ENCODE data around the gene GNLY. TPM values are rescaled to one million over a fixed set of nuclear protein-coding genes. Genes with fewer than 3 reads are reported as not detected.

The GNLY gene
- polyA plus RNA-seq, 1 of the 3 experiments (the other 2 are of a cell fraction), result not detected

- H3K4me3 ChIP-seq (ENCODE audit: low read depth in 2 of 2, low read length in 1 of 2), result no peak overlapping the region
- WGBS (ENCODE audit: low lambda C conversion rate), result 85% methylated on average over 9 of the region's 11 CpGs
Observed at GRCh38 chr2:85666435-85667316, 27.5 kb upstream of the GNLY start.

More at GRCh38 chr2:85666435-85667316, 27.5 kb upstream of the GNLY start:
- no peak for DNase-seq
- Histone ChIP-seq H3K27ac (ENCODE audit: low read depth in 2 of 2, low read length in 1 of 2) (no peak overlapping the region), H3K79me2 (ENCODE audit: insufficient read depth) (no peaks in the 10 kb centered on the region), H3K4me1 (ENCODE audit: control insufficient read depth in 1 of 2, insufficient read depth in 2 of 2, low read depth in 1 of 2, low read length in 1 of 2) (peaks cover 0 to 11% of the 10 kb centered on the region in 2 experiments; a peak in 1 of 4 replicates), H4K20me1 (ENCODE audit: insufficient read depth) (0 out of 2 replicates have a peak, but pooled peaks cover 6% of the 10 kb centered on the region), H3K9me2 (no peaks in the 10 kb centered on the region), H3K9me3 (no peaks in the 10 kb centered on the region), H2AFZ (ENCODE audit: low read depth) (no peak overlapping the region), H3K9ac (no peak overlapping the region), H3K36me3 (replicated peaks in 1 of 2; ENCODE audit: control insufficient read depth in 1 of 2, insufficient read depth in 2 of 2, low read length in 1 of 2) (no peaks in the 10 kb centered on the region), H3K27me3 (ENCODE audit: insufficient read depth) (no peaks in the 10 kb centered on the region), H3K4me2 (no peak overlapping the region), H3F3A (replicated peaks; ENCODE audit: insufficient read depth) (no peaks in the 10 kb centered on the region)
- POLR2A ChIA-PET, result no interaction called here
- CTCF ChIA-PET, result interaction anchor here (1.2 to 4.5 kb wide), 5 partner anchors 12 to 147 kb away, joined by 4 to 24 read pairs (median 5); no protein-coding TSS in a partner anchor
- no peak for TF ChIP-seq RCOR1 (IDR thresholded peaks at IDR 0.05; ENCODE audit: low read length)
- TF ChIP-seq NFIC (IDR thresholded peaks at IDR 0.05; ENCODE audit: borderline replicate concordance), result no peak
- TF ChIP-seq YY1 (IDR thresholded peaks at IDR 0.05; ENCODE audit: low read depth), result no peak
- TF ChIP-seq CTCF (IDR thresholded peaks at IDR 0.05), result no peak
- no peak for TF ChIP-seq TAF1 (IDR thresholded peaks at IDR 0.05; ENCODE audit: borderline replicate concordance, low read depth, low read length)
- TF ChIP-seq RFX5 (IDR thresholded peaks at IDR 0.05; ENCODE audit: low read length), result no peak
- TF ChIP-seq RXRA (IDR thresholded peaks at IDR 0.05; ENCODE audit: borderline replicate concordance, low read depth), result no peak
- TF ChIP-seq EP300 (IDR thresholded peaks at IDR 0.05; ENCODE audit: borderline replicate concordance in 1 of 2, low read depth in 1 of 2, low read length in 1 of 2), result no peak
- no peak for TF ChIP-seq EZH2phosphoT487 (IDR thresholded peaks at IDR 0.05; ENCODE audit: borderline replicate concordance, low read depth)
- no peak for TF ChIP-seq RAD21 (IDR thresholded peaks at IDR 0.05; ENCODE audit: low read length)
- TF ChIP-seq CHD2 (IDR thresholded peaks at IDR 0.05; ENCODE audit: low read length, partially characterized antibody), result no peak
- TF ChIP-seq TCF12 (IDR thresholded peaks at IDR 0.05), result no peak
- TF ChIP-seq USF2 (IDR thresholded peaks at IDR 0.05; ENCODE audit: borderline replicate concordance, low read depth, low read length), result no peak
- no peak for TF ChIP-seq MEF2A (IDR thresholded peaks at IDR 0.05; ENCODE audit: borderline replicate concordance, low read depth)
- no peak for TF ChIP-seq GATA2 (CRISPR knock-in tag; IDR thresholded peaks at IDR 0.05)
- no peak for TF ChIP-seq GABPA (IDR thresholded peaks at IDR 0.05; ENCODE audit: low read depth)
- no peak for TF ChIP-seq NRF1 (IDR thresholded peaks at IDR 0.05; ENCODE audit: low read depth, low read length)
- TF ChIP-seq MAX (IDR thresholded peaks at IDR 0.05; ENCODE audit: low read depth), result no peak
- TF ChIP-seq REST (IDR thresholded peaks at IDR 0.05; ENCODE audit: low read depth, low read length), result no peak
- TF ChIP-seq SMC3 (IDR thresholded peaks at IDR 0.05; ENCODE audit: low read depth, low read length), result no peak
